GM18502 (cell line): ENCODE results near the gene ADAM33.

Experiments
- ATAC-seq: cut with Tn5 transposase; IDR thresholded peaks from one replicate; pipeline ENCODE4 v1.9.1; 2021; ENCODE audit warnings: mild to moderate bottlenecking; ENCODE audit not compliant: unreplicated experiment, poor library complexity

ADAM33 gene

GRCh38 chr20:3691897-3692296 is 10.1 kb upstream of the ADAM33 start:
- ATAC-seq, result no peak

- ATAC-seq, result no peak
Measured at GRCh38 chr20:3691306-3691705, 9.5 kb upstream of the ADAM33 start.

- ATAC-seq, result no peak
Measured at GRCh38 chr20:3690413-3690812, 8.6 kb upstream of the ADAM33 start.

- ATAC-seq, result no peak
Measured at GRCh38 chr20:3689978-3690377, 8.2 kb upstream of the ADAM33 start.

- ATAC-seq, result no peak
Measured at GRCh38 chr20:3687655-3688054, 5.8 kb upstream of the ADAM33 start.

- no peak for ATAC-seq
Measured at GRCh38 chr20:3686867-3687321, 5.1 kb upstream of the ADAM33 start.

- no peak for ATAC-seq
Measured at GRCh38 chr20:3686421-3686820, 4.6 kb upstream of the ADAM33 start.

GRCh38 chr20:3685341-3685740 is 3.5 kb upstream of the ADAM33 start:
- ATAC-seq, result no peak

GRCh38 chr20:3681352-3681930 is 369 bp downstream of the ADAM33 start:
- no peak for ATAC-seq

- no peak for ATAC-seq
Measured at GRCh38 chr20:3680701-3681351, 984 bp downstream of the ADAM33 start.

GRCh38 chr20:3679749-3680700 is 1.8 kb downstream of the ADAM33 start:
- no peak for ATAC-seq

- no peak for ATAC-seq
Measured at GRCh38 chr20:3678856-3679720, 2.7 kb downstream of the ADAM33 start.

GRCh38 chr20:3678198-3678597 is 3.6 kb downstream of the ADAM33 start:
- no peak for ATAC-seq

- ATAC-seq, result no peak
Measured at GRCh38 chr20:3677733-3678132, 4.1 kb downstream of the ADAM33 start.

GRCh38 chr20:3674995-3675900 is 6.6 kb downstream of the ADAM33 start:
- no peak for ATAC-seq

- ATAC-seq, result no peak
Measured at GRCh38 chr20:3674447-3674846, 7.4 kb downstream of the ADAM33 start.

- ATAC-seq, result no peak
Measured at GRCh38 chr20:3673221-3674070, 8.4 kb downstream of the ADAM33 start.

GRCh38 chr20:3672547-3673171 is 9.2 kb downstream of the ADAM33 start:
- no peak for ATAC-seq
